Embryonic facial prominence (tissue), 1 donor: ENCODE data around the gene SMAD3.
A peak's percentile ranks its signal among the peaks of the same experiment; 100 is the strongest.

Experiments
- DNase-seq: peaks from one replicate; pipeline ENCODE4 v3.0.0-alpha.2; 2016; ENCODE audit errors: extremely low spot score

The SMAD3 gene

DNA sequence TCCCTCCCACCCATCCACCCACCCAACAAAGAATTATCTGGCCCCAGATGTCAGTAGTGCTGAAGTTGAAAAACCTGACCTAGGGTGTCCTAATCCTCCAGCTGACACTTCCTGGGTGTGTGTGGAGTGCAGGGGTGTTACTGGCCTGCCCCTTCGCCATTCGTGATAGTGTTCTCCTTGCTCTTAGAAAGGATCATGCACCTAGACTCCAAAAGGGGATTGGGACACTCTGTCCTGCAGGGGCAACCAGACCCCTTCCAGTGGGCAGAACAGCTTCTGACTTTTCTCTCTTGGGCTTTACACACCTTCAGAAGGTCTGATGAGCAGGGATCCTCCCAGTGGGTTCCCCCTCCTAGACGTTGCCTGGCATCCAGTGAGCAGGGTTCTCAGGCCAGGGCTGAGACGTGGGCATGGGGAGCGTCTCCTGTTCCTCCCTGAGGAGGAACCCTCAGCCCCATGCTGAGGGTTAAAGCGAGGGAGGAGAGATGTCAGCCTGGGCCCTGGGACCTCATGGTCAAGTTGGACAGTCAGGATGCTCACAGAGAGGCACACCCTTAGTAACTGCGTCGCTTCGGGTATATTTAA lies 114.1 kb downstream of the SMAD3 start:
- DNase-seq: no peak

DNA sequence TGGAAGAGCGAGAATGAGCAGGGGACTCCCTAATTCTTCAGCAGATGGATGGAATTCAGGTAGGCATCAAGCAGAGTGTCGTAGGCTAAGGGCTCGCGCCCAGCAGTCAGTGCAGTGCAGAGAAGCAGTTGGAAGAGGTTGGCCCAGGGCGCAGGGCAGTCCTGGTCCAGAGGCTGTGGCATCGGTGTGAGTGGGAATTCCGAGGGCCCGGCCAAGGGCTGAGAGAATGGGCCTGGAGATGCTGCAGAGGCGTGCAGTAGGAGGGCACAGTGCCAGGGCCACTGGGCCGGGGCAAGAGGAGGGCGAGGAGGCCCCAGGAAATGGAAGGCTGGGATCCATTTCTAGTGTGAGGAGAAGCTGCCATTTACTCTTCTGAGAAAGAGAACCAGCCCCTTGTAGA lies 114.6 kb downstream of the SMAD3 start:
- DNase-seq: no peak

DNA sequence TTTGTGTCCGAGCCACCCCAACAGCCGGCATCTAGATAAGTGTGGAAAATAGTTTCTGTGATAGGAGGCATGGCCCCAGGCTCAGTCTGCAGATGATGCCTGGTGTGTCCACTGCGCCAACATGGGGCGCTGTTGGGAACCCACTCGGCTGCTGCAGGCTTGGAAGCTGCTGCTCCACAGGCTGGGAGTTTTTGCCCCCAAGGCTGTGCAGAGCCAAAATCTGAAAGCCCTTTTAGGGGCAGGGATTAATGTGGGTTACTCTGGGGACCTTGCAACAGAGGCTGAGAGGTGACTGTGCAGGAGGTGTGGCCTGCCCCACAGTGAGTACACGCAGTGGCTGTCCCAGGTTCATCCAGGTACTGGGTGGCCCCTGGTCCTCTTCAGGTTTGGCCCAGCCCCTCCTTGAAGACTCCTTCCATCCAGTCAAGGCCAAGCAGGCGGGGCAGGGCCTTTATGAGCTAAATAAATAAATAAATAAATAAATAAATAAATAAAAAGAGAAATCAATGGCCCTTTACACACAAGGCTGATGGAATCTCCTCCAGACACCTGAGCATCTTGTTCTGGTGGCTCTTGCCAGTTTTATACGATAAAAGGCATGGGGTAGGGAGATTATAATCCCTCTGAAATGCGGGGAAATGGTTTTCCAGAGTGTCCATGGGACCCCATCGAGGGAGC lies 115.3 kb downstream of the SMAD3 start:
- no peak for DNase-seq

DNA sequence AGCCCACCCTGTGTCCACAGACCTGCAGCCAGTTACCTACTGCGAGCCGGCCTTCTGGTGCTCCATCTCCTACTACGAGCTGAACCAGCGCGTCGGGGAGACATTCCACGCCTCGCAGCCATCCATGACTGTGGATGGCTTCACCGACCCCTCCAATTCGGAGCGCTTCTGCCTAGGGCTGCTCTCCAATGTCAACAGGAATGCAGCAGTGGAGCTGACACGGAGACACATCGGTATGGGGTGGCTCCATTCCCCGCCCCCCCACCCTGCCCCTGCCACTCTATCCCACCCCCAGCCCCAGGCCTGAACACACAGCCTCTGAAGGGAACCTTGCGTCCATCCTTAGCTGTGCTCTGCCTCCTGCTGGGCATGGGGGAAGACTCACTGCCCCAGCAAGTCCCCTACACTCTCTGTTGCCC lies 115.8 kb downstream of the SMAD3 start:
- DNase-seq: no peak

DNA sequence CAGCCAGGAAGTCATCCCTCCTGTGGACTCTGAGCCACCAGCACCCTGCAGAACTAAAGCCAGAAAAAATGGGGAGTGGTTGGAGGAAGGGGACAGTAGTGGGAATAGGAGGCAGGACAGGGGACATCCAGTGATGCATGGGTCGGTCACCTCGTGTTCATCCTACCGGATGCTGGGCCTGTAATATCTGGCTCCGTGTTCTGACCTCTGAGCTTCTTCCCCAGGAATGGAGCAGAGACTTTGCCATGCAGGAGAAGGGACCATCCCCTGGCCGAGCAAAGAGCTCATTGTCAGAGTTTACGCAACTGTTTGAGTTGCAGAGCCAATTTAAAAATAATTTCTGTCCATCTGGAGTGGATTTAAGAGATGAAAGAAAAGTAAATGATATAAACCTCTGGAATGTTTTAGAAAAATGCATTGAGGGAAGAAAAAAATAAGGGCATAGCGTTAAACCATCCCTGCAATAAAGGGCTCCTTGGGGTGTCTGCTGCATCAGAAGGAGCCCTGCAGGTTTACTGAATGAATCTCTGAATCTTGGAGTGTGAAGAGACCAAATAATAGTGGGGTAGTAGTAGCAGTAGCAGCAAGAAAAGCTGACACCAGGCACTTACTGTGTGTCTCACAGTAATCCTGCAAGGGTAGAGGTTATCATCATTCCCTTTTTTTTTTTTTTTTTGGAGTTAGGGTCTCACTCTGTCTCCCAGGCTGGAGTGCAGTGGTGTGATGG lies 118.2 kb downstream of the SMAD3 start:
- no peak for DNase-seq

DNA sequence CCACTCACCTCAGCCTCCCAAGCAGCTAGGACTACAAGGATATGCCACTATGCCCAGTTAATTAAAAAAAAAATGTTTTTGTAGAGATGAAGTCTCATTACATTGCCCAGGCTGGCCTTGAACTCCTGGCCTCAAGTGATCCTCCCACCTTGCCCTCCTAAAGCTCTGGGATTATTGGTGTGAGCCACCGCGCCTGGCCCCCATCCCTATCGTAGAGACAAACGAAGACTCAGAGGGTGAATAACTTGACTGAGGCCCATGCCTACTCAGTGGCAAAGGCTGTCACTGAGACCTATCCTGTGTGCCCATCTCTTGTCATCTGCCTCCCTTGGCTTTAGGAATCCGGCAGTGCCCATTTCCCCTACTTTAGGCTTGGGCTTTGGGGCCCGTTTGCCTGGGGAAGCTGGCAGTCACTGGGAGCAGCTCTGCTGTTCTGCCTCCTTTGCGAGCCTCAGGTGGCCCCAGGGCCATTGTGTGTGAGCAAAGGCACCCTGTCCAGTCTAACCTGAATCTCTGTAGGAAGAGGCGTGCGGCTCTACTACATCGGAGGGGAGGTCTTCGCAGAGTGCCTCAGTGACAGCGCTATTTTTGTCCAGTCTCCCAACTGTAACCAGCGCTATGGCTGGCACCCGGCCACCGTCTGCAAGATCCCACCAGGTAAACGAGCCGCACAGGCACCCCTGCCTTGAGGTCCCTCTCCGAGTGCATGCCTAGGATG lies 119.0 kb downstream of the SMAD3 start:
- no peak for DNase-seq

DNA sequence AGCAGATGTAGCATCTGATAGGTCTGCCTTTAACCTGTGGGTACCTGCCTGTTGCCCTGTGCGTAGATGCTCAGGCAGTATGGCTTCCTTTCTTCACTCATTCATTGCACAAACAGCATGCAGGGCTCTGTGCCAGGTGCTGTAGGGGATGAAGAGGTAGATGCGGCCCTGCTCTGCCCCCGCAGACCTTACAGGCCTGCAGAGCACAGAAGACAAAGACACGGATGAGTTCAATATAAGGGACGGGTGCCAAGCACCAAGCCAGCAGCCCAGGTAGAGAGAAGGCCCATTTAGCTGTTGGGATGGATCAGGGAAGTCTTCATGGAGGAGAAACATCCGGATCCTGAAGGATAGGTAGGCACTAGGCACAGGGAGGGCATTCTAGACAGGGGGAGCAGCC lies 119.6 kb downstream of the SMAD3 start:
- DNase-seq: no peak

DNA sequence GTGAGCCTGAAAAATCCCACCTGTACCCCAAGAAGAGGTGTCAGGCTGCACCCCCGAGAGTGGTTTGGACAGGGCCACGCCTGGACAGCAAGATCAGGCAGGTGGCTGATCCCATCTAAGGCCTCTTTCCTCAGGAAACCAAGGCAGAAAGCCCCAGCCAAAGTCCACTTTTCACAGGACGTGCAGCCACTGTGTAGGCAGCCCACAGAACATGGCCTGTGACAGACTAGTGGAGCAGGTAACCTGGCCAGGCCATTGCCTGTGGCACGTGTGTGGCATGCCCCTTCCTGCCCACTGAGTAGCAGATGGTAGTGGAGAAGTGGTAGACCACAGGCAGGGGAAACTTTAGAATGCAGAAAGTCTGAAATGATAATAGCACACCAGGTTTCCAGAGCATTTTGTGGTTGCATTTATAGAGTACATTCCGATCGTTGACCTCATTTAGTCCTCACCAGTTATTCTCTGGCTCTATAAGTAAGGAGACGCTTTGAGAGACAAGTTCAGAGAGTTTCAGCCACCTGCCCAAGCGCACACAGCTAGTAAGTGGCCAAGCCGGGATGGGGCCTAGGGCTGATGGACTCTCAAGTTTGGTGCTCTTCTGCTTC lies 120.3 kb downstream of the SMAD3 start:
- DNase-seq: no peak

DNA sequence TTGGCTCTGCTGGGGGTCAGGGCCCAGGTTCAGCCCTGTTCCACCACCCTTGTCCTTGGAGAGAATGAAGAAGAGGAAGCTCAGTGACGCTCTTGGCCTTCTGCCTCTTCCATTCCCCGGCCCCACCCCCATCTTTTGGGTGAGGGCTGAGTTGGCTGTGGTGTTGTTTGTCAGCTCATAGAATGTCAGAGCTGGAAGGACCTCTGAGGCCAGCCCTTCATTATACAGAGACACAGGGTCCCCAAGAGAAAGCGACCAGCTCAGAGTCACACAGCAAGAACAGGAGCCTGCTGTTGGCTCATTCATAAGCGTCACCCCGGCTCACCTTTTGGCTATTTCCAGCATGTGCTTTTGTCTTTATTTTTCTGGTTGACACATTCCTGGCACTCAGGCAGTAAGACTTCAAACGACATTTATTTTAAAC lies 120.8 kb downstream of the SMAD3 start:
- no peak for DNase-seq

DNA sequence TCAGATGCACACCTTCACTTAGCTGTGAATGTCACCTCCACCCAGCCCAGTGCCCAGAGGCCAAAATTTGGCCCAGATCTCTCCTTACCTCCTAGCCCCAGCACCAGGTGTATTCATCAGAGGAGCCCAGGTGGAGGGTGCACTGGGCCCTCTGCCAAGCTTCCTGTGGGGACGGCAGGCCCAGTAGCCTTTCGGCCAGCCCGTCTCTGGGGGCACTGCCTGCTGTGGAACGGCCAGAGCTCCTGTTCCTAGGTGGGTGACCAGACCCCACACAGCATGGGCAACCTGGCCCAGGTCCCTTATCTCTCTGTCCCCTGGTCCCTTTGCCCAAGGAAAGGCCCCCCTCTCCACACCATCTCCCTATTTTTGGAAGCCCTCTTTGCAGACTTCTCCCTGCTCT lies 121.3 kb downstream of the SMAD3 start:
- no peak for DNase-seq

DNA sequence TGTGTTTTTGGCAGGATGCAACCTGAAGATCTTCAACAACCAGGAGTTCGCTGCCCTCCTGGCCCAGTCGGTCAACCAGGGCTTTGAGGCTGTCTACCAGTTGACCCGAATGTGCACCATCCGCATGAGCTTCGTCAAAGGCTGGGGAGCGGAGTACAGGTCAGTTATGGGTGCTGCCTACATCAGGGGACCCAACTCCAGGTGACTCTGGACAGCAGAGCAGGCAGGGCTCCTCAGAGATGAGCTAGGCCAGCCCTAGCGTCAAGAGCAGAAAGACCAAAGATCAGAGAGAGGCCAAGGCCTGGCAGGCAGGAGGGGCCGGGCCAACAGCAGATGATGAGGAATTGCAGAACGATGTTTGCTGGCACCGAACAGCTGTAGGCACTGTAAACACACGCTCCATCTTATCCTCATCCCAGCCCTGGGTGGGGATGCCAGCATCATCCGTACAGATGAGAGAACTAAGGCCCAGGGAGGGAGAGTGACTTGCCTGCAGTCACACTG lies 122.0 kb downstream of the SMAD3 start:
- no peak for DNase-seq

DNA sequence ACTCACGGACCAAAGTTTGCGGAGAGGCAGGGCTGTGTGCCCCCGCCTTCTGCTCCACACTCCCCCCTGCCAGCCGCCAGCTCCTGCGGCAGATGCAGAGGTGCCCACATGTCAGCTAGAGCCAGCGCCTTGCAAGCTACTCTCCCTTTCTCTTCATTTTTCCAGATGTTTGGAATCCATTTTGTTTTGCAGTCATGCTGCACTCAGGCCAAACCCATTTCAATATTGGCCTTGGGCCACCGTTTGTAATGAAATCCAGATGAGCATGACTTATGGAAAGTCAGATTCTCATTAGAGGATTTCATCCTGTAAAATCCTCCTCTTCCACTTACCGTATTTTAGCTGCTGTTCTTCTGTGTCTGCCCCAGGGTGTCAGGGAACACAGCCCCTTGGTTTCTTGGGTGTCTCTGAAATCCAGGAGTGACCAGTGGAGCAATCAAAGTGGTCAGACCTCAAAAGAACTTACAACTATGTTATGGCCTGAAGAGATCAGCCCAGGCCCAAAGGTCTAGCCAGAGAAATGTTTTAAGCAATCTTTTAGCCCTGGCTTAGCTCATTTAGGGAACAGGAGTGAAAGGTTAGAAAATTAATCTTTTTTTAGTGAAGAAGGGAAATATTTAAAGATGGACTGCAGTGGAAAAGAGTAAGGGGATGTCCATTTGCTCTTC lies 123.3 kb downstream of the SMAD3 start:
- peak; percentile 86 for DNase-seq

DNA sequence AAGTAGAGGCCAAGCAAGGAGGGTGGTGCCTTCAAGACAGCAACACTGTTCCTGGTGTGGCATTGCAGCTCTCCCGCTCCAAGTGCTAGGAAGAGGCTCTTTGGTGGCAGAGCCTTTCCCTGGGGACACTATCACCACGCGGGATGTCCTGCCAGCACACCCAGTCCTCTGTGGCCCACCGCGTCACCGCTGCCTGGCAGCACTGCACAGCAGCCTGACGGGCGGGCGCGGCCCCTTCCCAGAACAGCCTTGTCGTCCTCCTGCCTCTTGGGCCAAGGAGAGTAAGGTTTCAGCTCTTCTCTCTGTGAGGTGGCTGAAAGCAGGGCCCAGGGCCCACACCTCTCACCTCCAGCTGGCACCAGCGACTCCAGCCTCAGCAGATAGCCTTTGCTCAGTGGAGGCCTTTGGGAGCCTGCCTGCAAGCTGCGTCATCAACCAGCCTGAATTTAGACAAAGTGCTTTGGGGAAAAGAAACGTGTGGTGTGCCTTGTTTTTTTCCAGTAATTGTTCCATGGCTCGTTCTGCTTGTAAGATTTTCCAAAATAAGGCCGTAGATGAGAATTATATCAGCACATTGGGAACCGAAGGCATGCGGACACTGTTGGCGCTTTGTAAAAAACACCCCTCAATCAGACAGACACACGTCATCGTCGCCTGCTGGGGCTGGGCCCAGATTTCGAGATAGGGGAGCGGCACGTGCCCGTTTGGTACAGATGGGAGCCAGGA lies 124.1 kb downstream of the SMAD3 start:
- DNase-seq: peak; percentile 31

DNA sequence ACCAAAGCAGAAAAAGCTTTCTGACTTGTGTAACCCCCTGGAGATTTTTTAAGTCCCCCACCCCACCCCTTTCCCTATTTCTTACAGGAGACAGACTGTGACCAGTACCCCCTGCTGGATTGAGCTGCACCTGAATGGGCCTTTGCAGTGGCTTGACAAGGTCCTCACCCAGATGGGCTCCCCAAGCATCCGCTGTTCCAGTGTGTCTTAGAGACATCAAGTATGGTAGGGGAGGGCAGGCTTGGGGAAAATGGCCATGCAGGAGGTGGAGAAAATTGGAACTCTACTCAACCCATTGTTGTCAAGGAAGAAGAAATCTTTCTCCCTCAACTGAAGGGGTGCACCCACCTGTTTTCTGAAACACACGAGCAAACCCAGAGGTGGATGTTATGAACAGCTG lies 124.9 kb downstream of the SMAD3 start:
- DNase-seq: no peak

DNA sequence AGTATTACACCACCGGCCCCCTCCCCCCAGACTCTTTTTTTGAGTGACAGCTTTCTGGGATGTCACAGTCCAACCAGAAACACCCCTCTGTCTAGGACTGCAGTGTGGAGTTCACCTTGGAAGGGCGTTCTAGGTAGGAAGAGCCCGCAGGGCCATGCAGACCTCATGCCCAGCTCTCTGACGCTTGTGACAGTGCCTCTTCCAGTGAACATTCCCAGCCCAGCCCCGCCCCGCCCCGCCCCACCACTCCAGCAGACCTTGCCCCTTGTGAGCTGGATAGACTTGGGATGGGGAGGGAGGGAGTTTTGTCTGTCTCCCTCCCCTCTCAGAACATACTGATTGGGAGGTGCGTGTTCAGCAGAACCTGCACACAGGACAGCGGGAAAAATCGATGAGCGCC lies 125.4 kb downstream of the SMAD3 start:
- no peak for DNase-seq

DNA sequence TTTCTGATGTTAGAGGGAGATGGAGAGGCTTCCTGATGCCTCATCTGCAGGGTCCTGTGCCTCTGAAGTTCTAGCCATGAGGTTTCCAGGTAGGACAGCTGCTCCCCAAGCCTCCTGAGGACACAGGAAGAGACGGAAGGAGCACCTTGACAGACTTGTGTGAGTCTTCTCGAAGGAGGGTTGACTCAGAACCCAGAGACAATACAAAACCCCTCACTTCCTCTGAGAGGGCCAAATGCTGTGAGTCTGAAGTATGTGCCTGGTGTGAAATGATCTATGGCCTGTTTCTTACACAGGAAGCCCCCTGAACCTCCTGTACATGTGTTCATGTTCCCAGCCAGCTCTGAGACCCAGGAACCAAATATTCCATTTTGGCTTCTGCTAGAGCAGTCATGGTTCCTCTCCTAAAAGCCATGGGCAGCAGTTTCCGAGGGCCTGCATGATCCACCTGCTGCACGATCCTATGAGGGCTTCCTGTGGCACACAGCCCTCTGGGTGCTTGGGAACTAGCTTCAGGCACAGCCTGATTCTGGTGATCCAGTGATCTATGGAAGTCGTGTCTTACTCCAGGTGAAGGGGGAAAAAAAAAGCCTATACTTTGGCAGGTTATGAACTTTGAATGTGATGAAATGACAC lies 126.9 kb downstream of the SMAD3 start:
- DNase-seq: no peak

DNA sequence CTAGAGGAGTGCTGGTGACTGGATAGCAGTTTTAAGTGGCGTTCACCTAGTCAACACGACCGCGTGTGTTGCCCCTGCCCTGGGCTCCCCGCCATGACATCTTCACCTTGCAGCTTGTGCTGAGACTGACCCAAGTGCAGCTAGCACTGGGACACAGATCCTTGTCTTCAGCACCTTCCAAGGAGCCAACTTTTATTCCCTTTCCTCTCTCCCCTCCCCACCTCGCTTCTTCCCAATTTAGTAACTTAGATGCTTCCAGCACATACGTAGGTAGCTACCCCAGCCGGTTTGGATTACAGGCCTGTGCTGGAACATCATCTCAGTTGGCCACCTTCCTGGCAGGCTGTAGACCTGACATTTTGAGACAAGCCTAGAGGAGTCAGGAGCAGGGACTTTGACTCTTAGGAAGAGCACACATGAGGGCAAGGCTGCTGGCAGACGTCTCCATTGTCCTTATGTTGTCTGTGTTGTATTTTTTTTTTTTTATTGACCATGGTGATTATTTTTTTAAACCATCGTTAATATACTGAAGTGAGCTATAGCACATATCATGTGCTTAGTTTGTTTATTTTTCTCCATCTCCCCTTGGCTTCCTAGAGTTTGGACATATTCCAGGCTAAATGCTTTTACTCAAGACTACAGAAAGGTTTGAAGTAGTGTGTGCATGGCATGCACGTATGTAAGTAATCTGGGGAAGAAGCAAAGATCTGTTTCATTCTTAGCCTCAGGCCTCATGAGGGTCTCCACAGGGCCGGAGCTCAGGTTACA lies 128.0 kb downstream of the SMAD3 start:
- peak; percentile 47 for DNase-seq

DNA sequence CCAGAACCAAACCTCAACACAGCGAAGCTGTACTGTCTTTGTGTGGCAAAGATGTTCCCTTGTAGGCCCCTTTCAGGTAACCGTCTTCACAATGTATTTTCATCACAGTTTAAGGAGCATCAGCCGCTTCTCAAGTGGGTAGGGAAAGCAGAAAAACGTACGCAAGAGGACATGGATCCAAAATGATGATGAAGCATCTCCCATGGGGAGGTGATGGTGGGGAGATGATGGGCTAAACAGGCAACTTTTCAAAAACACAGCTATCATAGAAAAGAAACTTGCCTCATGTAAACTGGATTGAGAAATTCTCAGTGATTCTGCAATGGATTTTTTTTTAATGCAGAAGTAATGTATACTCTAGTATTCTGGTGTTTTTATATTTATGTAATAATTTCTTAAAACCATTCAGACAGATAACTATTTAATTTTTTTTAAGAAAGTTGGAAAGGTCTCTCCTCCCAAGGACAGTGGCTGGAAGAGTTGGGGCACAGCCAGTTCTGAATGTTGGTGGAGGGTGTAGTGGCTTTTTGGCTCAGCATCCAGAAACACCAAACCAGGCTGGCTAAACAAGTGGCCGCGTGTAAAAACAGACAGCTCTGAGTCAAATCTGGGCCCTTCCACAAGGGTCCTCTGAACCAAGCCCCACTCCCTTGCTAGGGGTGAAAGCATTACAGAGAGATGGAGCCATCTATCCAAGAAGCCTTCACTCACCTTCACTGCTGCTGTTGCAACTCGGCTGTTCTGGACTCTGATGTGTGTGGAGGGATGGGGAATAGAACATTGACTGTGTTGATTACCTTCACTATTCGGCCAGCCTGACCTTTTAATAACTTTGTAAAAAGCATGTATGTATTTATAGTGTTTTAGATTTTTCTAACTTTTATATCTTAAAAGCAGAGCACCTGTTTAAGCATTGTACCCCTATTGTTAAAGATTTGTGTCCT lies 129.0 kb downstream of the SMAD3 start:
- no peak for DNase-seq
